ENCODE data around the gene PCDHGB2. TPM values are rescaled to one million over a fixed set of nuclear protein-coding genes. Genes with fewer than 3 reads are reported as not detected.

Gene PCDHGB2
- total and polyA plus RNA-seq, 2 of the 4 experiments (the other 2 are of a cell fraction): 2.6 to 3.0 TPM

DNA sequence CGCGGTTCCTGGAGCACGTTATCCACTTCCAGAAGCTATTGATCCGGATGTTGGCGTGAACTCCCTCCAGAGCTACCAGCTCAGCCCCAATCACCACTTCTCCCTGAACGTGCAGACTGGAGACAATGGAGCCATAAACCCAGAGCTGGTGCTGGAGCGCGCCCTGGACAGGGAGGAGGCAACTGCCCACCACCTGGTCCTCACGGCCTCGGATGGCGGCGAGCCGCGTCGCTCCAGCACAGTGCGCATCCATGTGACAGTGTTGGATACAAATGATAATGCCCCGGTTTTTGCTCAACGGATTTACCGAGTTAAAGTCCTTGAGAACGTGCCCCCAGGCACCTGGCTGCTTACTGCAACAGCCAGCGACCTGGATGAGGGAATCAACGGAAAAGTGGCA lies 43.6 kb downstream of the PCDHGB2 start:
- Histone ChIP-seq H3K9me1 (ENCODE audit: insufficient read depth, low read length) (no peaks in the 10 kb centered on the region), H4K8ac (ENCODE audit: low read depth in 2 of 2, low read length in 2 of 2) (no peak overlapping the region), H2AK5ac (ENCODE audit: low read depth, low read length) (no peak overlapping the region), H2BK15ac (ENCODE audit: low read depth, low read length) (no peak overlapping the region), H3K23ac (ENCODE audit: low read depth, low read length) (no peak overlapping the region), H4K5ac (ENCODE audit: low read depth, low read length) (no peak overlapping the region), H3K18ac (ENCODE audit: low read depth, low read length) (no peak overlapping the region), H4K20me1 (ENCODE audit: insufficient read depth, low read length) (no peaks in the 10 kb centered on the region), H3K27ac (ENCODE audit: insufficient read depth, low read length) (no peak overlapping the region), H3K36me3 (ENCODE audit: control insufficient read depth, insufficient read depth, low read length) (peaks cover 21% of the 10 kb centered on the region), H3K14ac (replicated peaks; ENCODE audit: low read depth, low read length) (no peak overlapping the region), H2AK9ac (replicated peaks; ENCODE audit: low read depth, low read length, poor library complexity) (no peak overlapping the region), H3K4ac (ENCODE audit: low read depth, low read length) (no peak overlapping the region), H3K27me3 (ENCODE audit: control insufficient read depth, insufficient read depth, low read length) (no peaks in the 10 kb centered on the region), H3K79me1 (ENCODE audit: low read depth in 1 of 2, low read length in 2 of 2) (peaks cover 16 to 26% of the 10 kb centered on the region in 2 experiments), H3K4me2 (ENCODE audit: low read depth, low read length) (no peak overlapping the region), H2BK120ac (ENCODE audit: low read depth, low read length) (no peak overlapping the region), H2BK20ac (ENCODE audit: low read depth, low read length) (no peak overlapping the region), H2BK5ac (ENCODE audit: low read depth, low read length, poor library complexity, severe bottlenecking) (no peak overlapping the region), H4K91ac (ENCODE audit: insufficient read depth, low read depth, low read length) (no peak overlapping the region), H3K9me3 (ENCODE audit: control insufficient read depth, insufficient read depth, low read length) (peaks cover 58% of the 10 kb centered on the region), H3K56ac (ENCODE audit: extremely low read depth, insufficient read depth, low read length) (no peak overlapping the region), H3K9ac (ENCODE audit: low read depth, low read length) (no peak overlapping the region), H3K4me3 (ENCODE audit: insufficient read depth, low read depth, low read length) (no peak overlapping the region), H2AFZ (replicated peaks; ENCODE audit: low read length, poor library complexity) (no peak overlapping the region), H3K4me1 (ENCODE audit: control insufficient read depth, insufficient read depth, low read length) (no peaks in the 10 kb centered on the region)
- dilution Hi-C loops (cut with HindIII; ENCODE audit: low sequenced_read_pairs, unreplicated experiment): no loop called here
- no TSS peak for BruUV-seq (replicated peaks)
- DNase-seq (no peak), ATAC-seq (ENCODE audit: low read depth) (no peak)
- in situ Hi-C loops (cut with MboI; ENCODE audit: low sequenced_read_pairs): no loop called here
- POLR2A ChIA-PET (ENCODE audit: unreplicated experiment): no interaction called here
- CTCF ChIA-PET: interaction anchor here (1.2 kb wide), 1 partner anchor 160 kb away, joined by 4 read pairs; no protein-coding TSS in a partner anchor
- TF ChIP-seq, protein P1, sequence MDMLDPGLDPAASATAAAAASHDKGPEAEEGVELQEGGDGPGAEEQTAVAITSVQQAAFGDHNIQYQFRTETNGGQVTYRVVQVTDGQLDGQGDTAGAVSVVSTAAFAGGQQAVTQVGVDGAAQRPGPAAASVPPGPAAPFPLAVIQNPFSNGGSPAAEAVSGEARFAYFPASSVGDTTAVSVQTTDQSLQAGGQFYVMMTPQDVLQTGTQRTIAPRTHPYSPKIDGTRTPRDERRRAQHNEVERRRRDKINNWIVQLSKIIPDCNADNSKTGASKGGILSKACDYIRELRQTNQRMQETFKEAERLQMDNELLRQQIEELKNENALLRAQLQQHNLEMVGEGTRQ (IDR thresholded peaks at IDR 0.05; ENCODE audit: low read depth, low read length): no peak
- no peak for TF ChIP-seq RAD21 (IDR thresholded peaks at IDR 0.05; ENCODE audit: low read length)
- no peak for TF ChIP-seq MAFK (IDR thresholded peaks at IDR 0.05; ENCODE audit: low read depth, low read length)
- TF ChIP-seq, protein P2, sequence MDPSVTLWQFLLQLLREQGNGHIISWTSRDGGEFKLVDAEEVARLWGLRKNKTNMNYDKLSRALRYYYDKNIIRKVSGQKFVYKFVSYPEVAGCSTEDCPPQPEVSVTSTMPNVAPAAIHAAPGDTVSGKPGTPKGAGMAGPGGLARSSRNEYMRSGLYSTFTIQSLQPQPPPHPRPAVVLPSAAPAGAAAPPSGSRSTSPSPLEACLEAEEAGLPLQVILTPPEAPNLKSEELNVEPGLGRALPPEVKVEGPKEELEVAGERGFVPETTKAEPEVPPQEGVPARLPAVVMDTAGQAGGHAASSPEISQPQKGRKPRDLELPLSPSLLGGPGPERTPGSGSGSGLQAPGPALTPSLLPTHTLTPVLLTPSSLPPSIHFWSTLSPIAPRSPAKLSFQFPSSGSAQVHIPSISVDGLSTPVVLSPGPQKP (IDR thresholded peaks at IDR 0.05; ENCODE audit: borderline replicate concordance, low read depth, low read length): no peak
- TF ChIP-seq FOS (IDR thresholded peaks at IDR 0.05; ENCODE audit: low read depth, low read length): no peak
- TF ChIP-seq MXI1 (IDR thresholded peaks at IDR 0.05; ENCODE audit: borderline replicate concordance, low read depth, low read length): no peak
- no peak for TF ChIP-seq SMC3 (IDR thresholded peaks at IDR 0.05; ENCODE audit: low read depth, low read length)
- TF ChIP-seq RCOR1 (IDR thresholded peaks at IDR 0.05; ENCODE audit: insufficient replicate concordance, low read length): no peak
- no peak for TF ChIP-seq MAZ (IDR thresholded peaks at IDR 0.05; ENCODE audit: borderline replicate concordance, low read depth, low read length)
- no peak for TF ChIP-seq BHLHE40 (IDR thresholded peaks at IDR 0.05; ENCODE audit: low read depth, low read length)
- TF ChIP-seq CEBPB (IDR thresholded peaks at IDR 0.05; ENCODE audit: low read depth, low read length): no peak
- TF ChIP-seq, protein P3, sequence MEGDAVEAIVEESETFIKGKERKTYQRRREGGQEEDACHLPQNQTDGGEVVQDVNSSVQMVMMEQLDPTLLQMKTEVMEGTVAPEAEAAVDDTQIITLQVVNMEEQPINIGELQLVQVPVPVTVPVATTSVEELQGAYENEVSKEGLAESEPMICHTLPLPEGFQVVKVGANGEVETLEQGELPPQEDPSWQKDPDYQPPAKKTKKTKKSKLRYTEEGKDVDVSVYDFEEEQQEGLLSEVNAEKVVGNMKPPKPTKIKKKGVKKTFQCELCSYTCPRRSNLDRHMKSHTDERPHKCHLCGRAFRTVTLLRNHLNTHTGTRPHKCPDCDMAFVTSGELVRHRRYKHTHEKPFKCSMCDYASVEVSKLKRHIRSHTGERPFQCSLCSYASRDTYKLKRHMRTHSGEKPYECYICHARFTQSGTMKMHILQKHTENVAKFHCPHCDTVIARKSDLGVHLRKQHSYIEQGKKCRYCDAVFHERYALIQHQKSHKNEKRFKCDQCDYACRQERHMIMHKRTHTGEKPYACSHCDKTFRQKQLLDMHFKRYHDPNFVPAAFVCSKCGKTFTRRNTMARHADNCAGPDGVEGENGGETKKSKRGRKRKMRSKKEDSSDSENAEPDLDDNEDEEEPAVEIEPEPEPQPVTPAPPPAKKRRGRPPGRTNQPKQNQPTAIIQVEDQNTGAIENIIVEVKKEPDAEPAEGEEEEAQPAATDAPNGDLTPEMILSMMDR (conservative IDR thresholded peaks at IDR 0.05; ENCODE audit: low read depth, low read length): no peak
- no peak for TF ChIP-seq CHD1 (IDR thresholded peaks at IDR 0.05; ENCODE audit: low read depth, low read length)
- 53% methylated on average over 11 of the region's 22 CpGs; no CpG with 5 or more reads in 1 of the 2 experiments for WGBS, 2 experiments (ENCODE audit: extremely low coverage in 2 of 2, insufficient read length in 1 of 2)
- intact Hi-C loops (cut with micrococcal nuclease): no loop called here

Data from IMR-90 (cell line).